Endothelial cell of umbilical vein (primary cell): ENCODE data around the gene MRGPRD. TPM values are rescaled to one million over a fixed set of nuclear protein-coding genes. Genes with fewer than 3 reads are reported as not detected.

ENCODE experiments used
- BruUV-seq: library from RNA; stranded (reverse); fragments of 400-500 nt; replicated peaks from 2 replicates; lab custom pipeline; 2021; lab: Mats Ljungman, UMichigan
- CTCF ChIA-PET: fragments of 300-600, 350-600 bp; sonication (Branson Sonifier 250); formaldehyde crosslinking; loops from one replicate; lab custom pipeline; 2021; ENCODE audit warnings: antibody characterized with exemption, inconsistent platforms; lab: Charles Lee
- POLR2A ChIA-PET: fragments of 300-600, 350-600 bp; sonication (Branson Sonifier 250); formaldehyde crosslinking; loops from one replicate; lab custom pipeline; 2021; ENCODE audit warnings: antibody characterized with exemption, inconsistent platforms; lab: Charles Lee
- DNase-seq: peaks from one replicate; pipeline ENCODE4 v3.0.0-alpha.2; 2011; ENCODE audit warnings: low read depth, low spot score
- FAIRE-seq: peaks from 2 replicates; lab custom pipeline; 2011; peaks lifted over from hg19 to GRCh38; lab: Jason Lieb, UNC
- H2AFZ ChIP-seq: 2 replicates; pipeline ENCODE4 v1.6.0; 2012; ENCODE audit warnings: low read depth, low read length, control low read depth, inconsistent platforms
- H3K27ac ChIP-seq: 2 replicates; pipeline ENCODE4 v1.5.1; 2011; ENCODE audit warnings: low read depth, mild to moderate bottlenecking, control low read depth, low read length, moderate library complexity; ENCODE audit not compliant: insufficient read depth
- H3K27me3 ChIP-seq, 2 experiments: 2 replicates each; pipeline versions ENCODE4 v1.6.0 to v1.6.1; 2011; ENCODE audit warnings: low read length in 2 of 2, mixed read lengths in 1 of 2; ENCODE audit not compliant: control insufficient read depth in 2 of 2, insufficient read depth in 2 of 2
- H3K36me3 ChIP-seq, 2 experiments: 2 replicates in 1 of 2; 3 replicates in 1 of 2; pipeline ENCODE4 v1.5.1; 2011; ENCODE audit warnings: low read length in 2 of 2, mild to moderate bottlenecking in 1 of 2, moderate library complexity in 1 of 2; ENCODE audit not compliant: control insufficient read depth in 2 of 2, insufficient read depth in 2 of 2; ENCODE audit errors: extremely low read depth in 1 of 2
- H3K4me1 ChIP-seq: 3 replicates; pipeline ENCODE4 v1.5.1; 2011; ENCODE audit warnings: mild to moderate bottlenecking, low read length; ENCODE audit not compliant: control insufficient read depth, insufficient read depth; ENCODE audit errors: extremely low read depth
- H3K4me2 ChIP-seq: 2 replicates; pipeline ENCODE4 v1.6.1; 2011; ENCODE audit warnings: low read length, control low read depth, mixed read lengths; ENCODE audit not compliant: insufficient read depth
- H3K4me3 ChIP-seq, 3 experiments: fragments of 200-600 bp in 1 of 3; sonication (generic), shearing (Covaris generic) in 1 of 3; replicated peaks in 1 of 3; 2 replicates each; pipeline ENCODE4 v1.5.1; 2011 to 2016; ENCODE audit warnings: control low read depth in 3 of 3, low read length in 3 of 3, mild to moderate bottlenecking in 2 of 3, inconsistent platforms in 1 of 3, low read depth in 1 of 3, moderate library complexity in 1 of 3; ENCODE audit not compliant: insufficient read depth in 1 of 3
- H3K79me2 ChIP-seq: 2 replicates; pipeline ENCODE4 v1.6.0; 2012; ENCODE audit warnings: low read length, inconsistent platforms; ENCODE audit not compliant: control insufficient read depth, insufficient read depth
- H3K9ac ChIP-seq: replicated peaks from 2 replicates; pipeline ENCODE3; 2011; ENCODE audit warnings: low read length, control low read depth; ENCODE audit not compliant: insufficient read depth; ENCODE audit errors: extremely low read depth
- H3K9me1 ChIP-seq: replicated peaks from 3 replicates; pipeline ENCODE4 v1.6.0; 2011; ENCODE audit warnings: mild to moderate bottlenecking, low read length; ENCODE audit not compliant: control insufficient read depth, insufficient read depth; ENCODE audit errors: extremely low read depth
- H3K9me3 ChIP-seq: replicated peaks from 2 replicates; pipeline ENCODE4 v1.5.1; 2012; ENCODE audit warnings: low read length, inconsistent platforms; ENCODE audit not compliant: control insufficient read depth, insufficient read depth
- H4K20me1 ChIP-seq: replicated peaks from 2 replicates; pipeline ENCODE3; 2011; ENCODE audit warnings: mild to moderate bottlenecking, low read length; ENCODE audit not compliant: control insufficient read depth, insufficient read depth; ENCODE audit errors: extremely low read depth
- CTCF ChIP-seq, 2 donors: IDR thresholded peaks; 1 replicate in 1 of 2; 2 replicates in 1 of 2; pipeline ENCODE4 v1.5.1; 2011; ENCODE audit warnings: low read length in 2 of 2, mild to moderate bottlenecking in 2 of 2, moderate library complexity in 2 of 2, control low read depth in 1 of 2, inconsistent platforms in 1 of 2, low read depth in 1 of 2; ENCODE audit not compliant: insufficient read depth in 1 of 2; ENCODE audit errors: extremely low read depth in 1 of 2
- EZH2 ChIP-seq: IDR thresholded peaks from 2 replicates; pipeline ENCODE4 v1.6.1; 2012; ENCODE audit warnings: borderline replicate concordance, low read depth, mild to moderate bottlenecking, moderate library complexity, low read length, inconsistent platforms; ENCODE audit not compliant: severe bottlenecking
- FOS ChIP-seq: IDR thresholded peaks from 2 replicates; pipeline ENCODE4 v1.6.1; 2011; ENCODE audit warnings: mild to moderate bottlenecking, low read length, moderate library complexity, borderline replicate concordance; ENCODE audit not compliant: insufficient read depth
- GATA2 ChIP-seq: IDR thresholded peaks from 2 replicates; pipeline ENCODE4 v1.7.0; 2011; ENCODE audit warnings: low read depth, mild to moderate bottlenecking, moderate library complexity, mixed read lengths, low read length; ENCODE audit not compliant: insufficient read length, insufficient read depth
- JUN ChIP-seq: IDR thresholded peaks from 2 replicates; pipeline ENCODE4 v1.6.1; 2011; ENCODE audit warnings: borderline replicate concordance, low read depth; ENCODE audit not compliant: insufficient read length, insufficient read depth
- MAX ChIP-seq: IDR thresholded peaks from 2 replicates; pipeline ENCODE4 v1.6.1; 2011; ENCODE audit not compliant: insufficient read depth, insufficient read length
- MYC ChIP-seq: IDR thresholded peaks from one replicate; pipeline ENCODE4 v1.6.1; 2011; ENCODE audit warnings: mild to moderate bottlenecking, low read depth, low read length
- dilution Hi-C: fragments of 300-500 bp; cut with MboI; formaldehyde crosslinking; loops from one replicate; pipeline ENCODE4 v1.15.0; 2019; ENCODE audit warnings: low sequenced_read_pairs; ENCODE audit not compliant: extremely low pct_ligation_motif_present
- intact Hi-C: fragments of 100-400 bp; cut with micrococcal nuclease; formaldehyde crosslinking; loops from one replicate; pipeline ENCODE4 v1.10.0; 2022
- polyA plus RNA-seq, 4 experiments: library from polyadenylated mRNA; depleted of rRNA in 3 of 4; stranded (reverse) in 3 of 4; unstranded in 1 of 4; fragments of >200 nt; gene quantifications; 2 replicates each; pipeline versions ENCODE4 v1.2.1 to v1.2.3, GENCODE V29; 2011 to 2012; ENCODE audit warnings: missing spikeins in 1 of 4
- total RNA-seq: library from RNA; stranded (reverse); gene quantifications from 2 replicates; pipeline ENCODE4 v1.2.3, GENCODE V29; 2021

Gene MRGPRD
- total and polyA plus RNA-seq, 2 donors (not counting 3 experiments of a cell fraction or from before 2014, with no cell fraction given), result not detected

- peaks cover 36 to 45% of the 10 kb centered on the region in 2 experiments for H3K27me3 ChIP-seq
- ChIA-PET POLR2A (no interaction called here), CTCF (no interaction called here)
- BruUV-seq, result no TSS peak
- H3K27ac ChIP-seq, result no peak overlapping the region
- FAIRE-seq (no peak), DNase-seq (no peak)
- H3K9me1 ChIP-seq, result no peaks in the 10 kb centered on the region
- H3K9ac ChIP-seq, result no peak overlapping the region
- H3K4me2 ChIP-seq, result no peak overlapping the region
- H2AFZ ChIP-seq, result no peak overlapping the region
- intact Hi-C loops (no loop called here), dilution Hi-C loops (no loop called here)
- H4K20me1 ChIP-seq, result no peaks in the 10 kb centered on the region
- TF ChIP-seq GATA2 (no peak), JUN (no peak), MAX (no peak), EZH2 (peak; percentile 34), MYC (no peak), CTCF (IDR thresholded peaks at IDR 0.05; ENCODE audit: extremely low read depth in 1 of 2, insufficient read depth in 1 of 2, low read depth in 1 of 2, low read length in 2 of 2) (no peak), FOS (no peak)
- no peaks in the 10 kb centered on the region for H3K4me1 ChIP-seq
- no peaks in the 10 kb centered on the region for H3K9me3 ChIP-seq
- H3K4me3 ChIP-seq, result no peak overlapping the region
- H3K36me3 ChIP-seq, result no peaks in the 10 kb centered on the region
- no peaks in the 10 kb centered on the region for H3K79me2 ChIP-seq
Measured at GRCh38 chr11:69010964-69011623, 30.3 kb upstream of the MRGPRD start.
